IgD-negative memory B cell (primary cell): ENCODE measurements around the gene KCNMB1. TPM values are rescaled to one million over a fixed set of nuclear protein-coding genes. Genes with fewer than 3 reads are reported as not detected.

Experiments used
- H3K27ac Mint-ChIP-seq, 3 donors: one replicate each; pipeline ENCODE4 v1.8.0; 2020 to 2022; ENCODE audit warnings: mild to moderate bottlenecking in 3 of 3, mixed read lengths in 3 of 3, moderate library complexity in 1 of 3
- H3K27me3 Mint-ChIP-seq: one replicate; pipeline ENCODE4 v1.8.0; 2021; ENCODE audit warnings: mixed read lengths
- H3K36me3 Mint-ChIP-seq: one replicate; pipeline ENCODE4 v1.8.0; 2020; ENCODE audit warnings: mild to moderate bottlenecking, mixed read lengths
- H3K4me1 Mint-ChIP-seq, 3 donors: one replicate each; pipeline ENCODE4 v1.8.0; 2020 to 2022; ENCODE audit warnings: mixed read lengths in 3 of 3, mild to moderate bottlenecking in 1 of 3
- H3K4me3 Mint-ChIP-seq, 4 donors: one replicate each; pipeline ENCODE4 v1.8.0; 2020 to 2022; ENCODE audit warnings: mild to moderate bottlenecking in 4 of 4, mixed read lengths in 4 of 4, moderate library complexity in 3 of 4
- H3K9me3 Mint-ChIP-seq, 3 donors: one replicate each; pipeline ENCODE4 v1.8.0; 2020 to 2021; ENCODE audit warnings: mixed read lengths in 3 of 3, mild to moderate bottlenecking in 1 of 3
- polyA plus RNA-seq: library from polyadenylated mRNA; unstranded; fragments of 300-500 nt; fragmentation: Illumina TruSeq; gene quantifications from one replicate; pipeline ENCODE4 v1.2.3, GENCODE V29; 2021

The KCNMB1 gene
- polyA plus RNA-seq, 1 donor from 2014 or later: not detected

- Mint-ChIP-seq H3K27ac (no peak overlapping the region), H3K4me1 (peaks cover 0 to 5% (median 4%) of the 10 kb centered on the region in 3 donors), H3K4me3 (no peak overlapping the region), H3K27me3 (peaks cover 10% of the 10 kb centered on the region), H3K36me3 (no peaks in the 10 kb centered on the region), H3K9me3 (no peaks in the 10 kb centered on the region)
These were observed 35.5 kb upstream of the KCNMB1 start for GRCh38 chr5:170424629-170425028.

- Mint-ChIP-seq H3K4me3 (no peak overlapping the region), H3K36me3 (no peaks in the 10 kb centered on the region), H3K27me3 (peaks cover 17% of the 10 kb centered on the region), H3K27ac (no peak overlapping the region), H3K9me3 (no peaks in the 10 kb centered on the region), H3K4me1 (peaks cover 0 to 5% (median 4%) of the 10 kb centered on the region in 3 donors)
These were observed 34.5 kb upstream of the KCNMB1 start for GRCh38 chr5:170423692-170424091.

GRCh38 chr5:170421826-170422225 lies 32.7 kb upstream of the KCNMB1 start:
- peaks cover 18% of the 10 kb centered on the region for H3K27me3 Mint-ChIP-seq

GRCh38 chr5:170420806-170421412 lies 31.7 kb upstream of the KCNMB1 start:
- Mint-ChIP-seq H3K36me3 (no peaks in the 10 kb centered on the region), H3K27ac (no peak overlapping the region), H3K4me3 (no peak overlapping the region), H3K27me3 (peaks cover 18% of the 10 kb centered on the region), H3K4me1 (peaks cover 0 to 4% (median 0%) of the 10 kb centered on the region in 3 donors), H3K9me3 (no peaks in the 10 kb centered on the region)

More at GRCh38 chr5:170421826-170422225, 32.7 kb upstream of the KCNMB1 start:
- Mint-ChIP-seq H3K4me3 (no peak overlapping the region), H3K36me3 (no peaks in the 10 kb centered on the region), H3K4me1 (peaks cover 0 to 4% (median 0%) of the 10 kb centered on the region in 3 donors), H3K27ac (no peak overlapping the region), H3K9me3 (no peaks in the 10 kb centered on the region)

GRCh38 chr5:170419643-170420042 lies 30.5 kb upstream of the KCNMB1 start:
- Mint-ChIP-seq H3K27me3 (peaks cover 19% of the 10 kb centered on the region), H3K27ac (peak overlapping the region in 1 of 3 donors; percentile 8), H3K4me3 (no peak overlapping the region), H3K36me3 (no peaks in the 10 kb centered on the region), H3K9me3 (no peaks in the 10 kb centered on the region), H3K4me1 (peaks cover 0 to 4% (median 0%) of the 10 kb centered on the region in 3 donors)

- peak overlapping the region in 1 of 3 donors; percentile 39 for H3K27ac Mint-ChIP-seq
- peaks cover 0 to 4% (median 0%) of the 10 kb centered on the region in 3 donors for H3K4me1 Mint-ChIP-seq
- H3K27me3 Mint-ChIP-seq: peaks cover 19% of the 10 kb centered on the region
- no peak overlapping the region for H3K4me3 Mint-ChIP-seq
- no peaks in the 10 kb centered on the region for H3K9me3 Mint-ChIP-seq
- no peaks in the 10 kb centered on the region for H3K36me3 Mint-ChIP-seq
These were observed 29.6 kb upstream of the KCNMB1 start for GRCh38 chr5:170418736-170419135.

- Mint-ChIP-seq H3K27me3 (peaks cover 19% of the 10 kb centered on the region), H3K9me3 (no peaks in the 10 kb centered on the region), H3K27ac (no peak overlapping the region), H3K36me3 (no peaks in the 10 kb centered on the region), H3K4me1 (peaks cover 0 to 4% (median 0%) of the 10 kb centered on the region in 3 donors), H3K4me3 (no peak overlapping the region)
These were observed 27.4 kb upstream of the KCNMB1 start for GRCh38 chr5:170416526-170416925.

- Mint-ChIP-seq H3K4me3 (no peak overlapping the region), H3K9me3 (no peaks in the 10 kb centered on the region), H3K4me1 (no peaks in the 10 kb centered on the region), H3K27ac (no peak overlapping the region), H3K27me3 (peaks cover 13% of the 10 kb centered on the region), H3K36me3 (no peaks in the 10 kb centered on the region)
These were observed 25.6 kb upstream of the KCNMB1 start for GRCh38 chr5:170414786-170415185.

GRCh38 chr5:170413897-170414296 lies 24.7 kb upstream of the KCNMB1 start:
- no peak overlapping the region for H3K27ac Mint-ChIP-seq

GRCh38 chr5:170411100-170411499 lies 21.9 kb upstream of the KCNMB1 start:
- no peak overlapping the region for H3K4me3 Mint-ChIP-seq
- H3K27ac Mint-ChIP-seq: no peak overlapping the region
- peaks cover 0 to under 1% (median 0%) of the 10 kb centered on the region in 3 donors for H3K4me1 Mint-ChIP-seq
- H3K36me3 Mint-ChIP-seq: no peaks in the 10 kb centered on the region
- H3K9me3 Mint-ChIP-seq: no peaks in the 10 kb centered on the region
- H3K27me3 Mint-ChIP-seq: peaks cover 7% of the 10 kb centered on the region

More at GRCh38 chr5:170413897-170414296, 24.7 kb upstream of the KCNMB1 start:
- Mint-ChIP-seq H3K4me3 (no peak overlapping the region), H3K27me3 (peaks cover 7% of the 10 kb centered on the region), H3K36me3 (no peaks in the 10 kb centered on the region), H3K9me3 (no peaks in the 10 kb centered on the region), H3K4me1 (no peaks in the 10 kb centered on the region)

GRCh38 chr5:170410401-170410800 lies 21.2 kb upstream of the KCNMB1 start:
- H3K36me3 Mint-ChIP-seq: no peaks in the 10 kb centered on the region
- H3K4me3 Mint-ChIP-seq: no peak overlapping the region
- no peaks in the 10 kb centered on the region for H3K9me3 Mint-ChIP-seq
- no peak overlapping the region for H3K27ac Mint-ChIP-seq
- peaks cover 8% of the 10 kb centered on the region for H3K27me3 Mint-ChIP-seq
- H3K4me1 Mint-ChIP-seq: peaks cover 0 to 4% (median 4%) of the 10 kb centered on the region in 3 donors

- H3K36me3 Mint-ChIP-seq: peaks cover 4% of the 10 kb centered on the region
- no peaks in the 10 kb centered on the region for H3K9me3 Mint-ChIP-seq
- peaks cover 0 to 4% (median 4%) of the 10 kb centered on the region in 3 donors for H3K4me1 Mint-ChIP-seq
- peaks cover 8% of the 10 kb centered on the region for H3K27me3 Mint-ChIP-seq
- peak overlapping the region in 1 of 3 donors; percentile 80 for H3K27ac Mint-ChIP-seq
- no peak overlapping the region for H3K4me3 Mint-ChIP-seq
These were observed 19.9 kb upstream of the KCNMB1 start for GRCh38 chr5:170408877-170409660.

GRCh38 chr5:170408226-170408625 lies 19.1 kb upstream of the KCNMB1 start:
- Mint-ChIP-seq H3K4me3 (no peak overlapping the region), H3K36me3 (peaks cover 4% of the 10 kb centered on the region), H3K4me1 (peaks cover 0 to 4% (median 4%) of the 10 kb centered on the region in 3 donors), H3K9me3 (no peaks in the 10 kb centered on the region), H3K27ac (no peak overlapping the region), H3K27me3 (peaks cover 8% of the 10 kb centered on the region)

- Mint-ChIP-seq H3K4me1 (peaks cover 0 to 4% (median 4%) of the 10 kb centered on the region in 3 donors), H3K9me3 (no peaks in the 10 kb centered on the region), H3K27me3 (peaks cover 8% of the 10 kb centered on the region), H3K4me3 (no peak overlapping the region), H3K27ac (no peak overlapping the region), H3K36me3 (peaks cover 4% of the 10 kb centered on the region)
These were observed 17.9 kb upstream of the KCNMB1 start for GRCh38 chr5:170407062-170407461.

- Mint-ChIP-seq H3K27me3 (peaks cover 10% of the 10 kb centered on the region), H3K36me3 (peaks cover 4% of the 10 kb centered on the region), H3K4me1 (peaks cover 0 to 4% (median 4%) of the 10 kb centered on the region in 3 donors), H3K27ac (no peak overlapping the region), H3K4me3 (no peak overlapping the region), H3K9me3 (no peaks in the 10 kb centered on the region)
These were observed 16.6 kb upstream of the KCNMB1 start for GRCh38 chr5:170405817-170406216.
